T follicular helper cell (primary cell): ENCODE results near the gene TM4SF4.

Experiments
- DNase-seq: peaks from one replicate; pipeline ENCODE4 v3.0.0-alpha.2; 2020; ENCODE audit warnings: low read depth

Gene TM4SF4

GRCh38 chr3:149548669-149549065, 74.2 kb downstream of the TM4SF4 start:
- DNase-seq: no peak

GRCh38 chr3:149551500-149551899, 77.0 kb downstream of the TM4SF4 start:
- DNase-seq: no peak

- DNase-seq: no peak
Measured at GRCh38 chr3:149552700-149553099, 78.2 kb downstream of the TM4SF4 start.
